H9 (cell line): ENCODE data around the gene RIBC2. TPM values are rescaled to one million over a fixed set of nuclear protein-coding genes. Genes with fewer than 3 reads are reported as not detected.
A peak's percentile ranks its signal among the peaks of the same experiment; 100 is the strongest.

Source experiments
- DNase-seq: peaks from one replicate; pipeline ENCODE4 v3.0.0-alpha.2; 2017
- H2AFZ ChIP-seq: one replicate; pipeline ENCODE4 v1.6.1; 2013; ENCODE audit warnings: mild to moderate bottlenecking, low read length, control low read depth, moderate library complexity
- H2AK5ac ChIP-seq: 2 replicates; pipeline ENCODE4 v1.6.1; 2013; ENCODE audit warnings: low read length, control low read depth, mixed read lengths; ENCODE audit not compliant: insufficient read length
- H2BK120ac ChIP-seq: one replicate; pipeline ENCODE4 v1.6.1; 2013; ENCODE audit warnings: low read depth, mild to moderate bottlenecking, low read length, control low read depth, inconsistent platforms; ENCODE audit not compliant: poor library complexity, severe bottlenecking
- H2BK12ac ChIP-seq: 2 replicates; pipeline ENCODE4 v1.6.1; 2013; ENCODE audit warnings: low read length, control low read depth, mixed read lengths, low read depth; ENCODE audit not compliant: insufficient read length
- H2BK15ac ChIP-seq: 2 replicates; pipeline ENCODE4 v1.6.1; 2013; ENCODE audit warnings: low read depth, low read length, control low read depth
- H2BK20ac ChIP-seq: one replicate; pipeline ENCODE4 v1.6.1; 2013; ENCODE audit warnings: low read depth, mild to moderate bottlenecking, low read length, control low read depth, inconsistent platforms; ENCODE audit not compliant: poor library complexity, severe bottlenecking
- H2BK5ac ChIP-seq: 2 replicates; pipeline ENCODE4 v1.6.1; 2013; ENCODE audit warnings: low read length, control low read depth, mixed read lengths; ENCODE audit not compliant: insufficient read length
- H3K14ac ChIP-seq: 2 replicates; pipeline ENCODE4 v1.6.1; 2013; ENCODE audit warnings: low read length, control low read depth; ENCODE audit not compliant: insufficient read depth
- H3K18ac ChIP-seq: 2 replicates; pipeline ENCODE4 v1.6.1; 2013; ENCODE audit warnings: low read depth, mild to moderate bottlenecking, mixed read lengths, low read length, control low read depth; ENCODE audit not compliant: insufficient read length
- H3K23ac ChIP-seq: 2 replicates; pipeline ENCODE4 v1.6.1; 2013; ENCODE audit warnings: low read length, control low read depth, mixed read lengths, low read depth; ENCODE audit not compliant: insufficient read length
- H3K23me2 ChIP-seq: 2 replicates; pipeline ENCODE4 v1.6.1; 2013; ENCODE audit warnings: low read depth, mild to moderate bottlenecking, mixed read lengths, low read length, control low read depth; ENCODE audit not compliant: insufficient read length, poor library complexity, severe bottlenecking
- H3K27ac ChIP-seq: 2 replicates; pipeline ENCODE4 v1.5.1; 2013; ENCODE audit warnings: low read length, control low read depth, mixed read lengths, low read depth; ENCODE audit not compliant: insufficient read length
- H3K27me3 ChIP-seq: 2 replicates; pipeline ENCODE4 v1.6.1; 2013; ENCODE audit warnings: low read length, control low read depth, inconsistent platforms; ENCODE audit not compliant: insufficient read depth
- H3K4ac ChIP-seq: 2 replicates; pipeline ENCODE4 v1.6.1; 2013; ENCODE audit warnings: low read depth, mild to moderate bottlenecking, control low read depth, inconsistent platforms, low read length, moderate library complexity
- H3K4me1 ChIP-seq: 2 replicates; pipeline ENCODE4 v1.6.1; 2013; ENCODE audit warnings: low read length, control low read depth, inconsistent platforms; ENCODE audit not compliant: insufficient read depth
- H3K4me2 ChIP-seq: 2 replicates; pipeline ENCODE4 v1.6.1; 2013; ENCODE audit warnings: low read length, control low read depth, mixed read lengths; ENCODE audit not compliant: insufficient read length, insufficient read depth
- H3K56ac ChIP-seq: 2 replicates; pipeline ENCODE4 v1.6.1; 2013; ENCODE audit warnings: low read depth, mild to moderate bottlenecking, mixed read lengths, low read length, control low read depth; ENCODE audit not compliant: insufficient read length
- H3K79me1 ChIP-seq: 2 replicates; pipeline ENCODE4 v1.6.1; 2013; ENCODE audit warnings: low read depth, mild to moderate bottlenecking, moderate library complexity, low read length, control low read depth, inconsistent platforms; ENCODE audit not compliant: insufficient read depth, poor library complexity, severe bottlenecking
- H3K79me2 ChIP-seq: 2 replicates; pipeline ENCODE4 v1.6.1; 2013; ENCODE audit warnings: low read length, control low read depth, inconsistent platforms; ENCODE audit not compliant: insufficient read depth
- H3K9ac ChIP-seq: 2 replicates; pipeline ENCODE4 v1.6.1; 2013; ENCODE audit warnings: low read length, control low read depth, mixed read lengths; ENCODE audit not compliant: insufficient read length; ENCODE audit errors: extremely low read depth
- H3K9me3 ChIP-seq: one replicate; pipeline ENCODE4 v1.6.1; 2013; ENCODE audit warnings: low read depth, low read length, inconsistent platforms; ENCODE audit not compliant: control insufficient read depth
- H3T11ph ChIP-seq: one replicate; pipeline ENCODE4 v1.6.1; 2013; ENCODE audit warnings: mild to moderate bottlenecking, low read length, control low read depth, inconsistent platforms
- H4K20me1 ChIP-seq: one replicate; pipeline ENCODE4 v1.6.1; 2013; ENCODE audit not compliant: control insufficient read depth, insufficient read length, insufficient read depth
- H4K5ac ChIP-seq: 2 replicates; pipeline ENCODE4 v1.6.1; 2013; ENCODE audit warnings: low read depth, mild to moderate bottlenecking, mixed read lengths, low read length, control low read depth; ENCODE audit not compliant: insufficient read length
- H4K8ac ChIP-seq: replicated peaks from 2 replicates; pipeline ENCODE4 v1.6.1; 2013; ENCODE audit warnings: low read length, control low read depth, mixed read lengths, low read depth; ENCODE audit not compliant: insufficient read length
- H4K91ac ChIP-seq: 2 replicates; pipeline ENCODE4 v1.6.1; 2013; ENCODE audit warnings: low read depth, mild to moderate bottlenecking, moderate library complexity, mixed read lengths, low read length, control low read depth; ENCODE audit not compliant: insufficient read length
- H3K27ac Mint-ChIP-seq, 3 experiments: 2 replicates in 2 of 3; 3 replicates in 1 of 3; pipeline ENCODE4 v1.8.0; 2020 to 2021; ENCODE audit warnings: mixed read lengths in 3 of 3, mild to moderate bottlenecking in 1 of 3, moderate library complexity in 1 of 3
- H3K27me3 Mint-ChIP-seq: 2 replicates; pipeline ENCODE4 v1.8.0; 2021; ENCODE audit warnings: low read depth, mild to moderate bottlenecking, moderate library complexity, mixed read lengths
- H3K36me3 Mint-ChIP-seq, 3 experiments: 2 replicates in 2 of 3; 3 replicates in 1 of 3; pipeline ENCODE4 v1.8.0; 2020 to 2021; ENCODE audit warnings: low read depth in 3 of 3, mixed read lengths in 3 of 3; ENCODE audit not compliant: insufficient read depth in 1 of 3
- H3K4me1 Mint-ChIP-seq, 2 experiments: 2 replicates each; pipeline ENCODE4 v1.8.0; 2020; ENCODE audit warnings: mixed read lengths in 2 of 2
- H3K4me3 Mint-ChIP-seq, 2 experiments: 2 replicates in 1 of 2; 3 replicates in 1 of 2; pipeline ENCODE4 v1.8.0; 2020 to 2021; ENCODE audit warnings: mild to moderate bottlenecking in 2 of 2, mixed read lengths in 2 of 2, moderate library complexity in 1 of 2
- H3K9me3 Mint-ChIP-seq, 2 experiments: 2 replicates in 1 of 2; 3 replicates in 1 of 2; pipeline ENCODE4 v1.8.0; 2020; ENCODE audit warnings: mild to moderate bottlenecking in 2 of 2, mixed read lengths in 2 of 2, moderate library complexity in 1 of 2
- CTCF ChIP-seq: fragments of 200-600 bp; sonication (generic); conservative IDR thresholded peaks from 3 replicates; pipeline ENCODE4 v1.8.0; 2021; ENCODE audit warnings: antibody characterized with exemption, mild to moderate bottlenecking
- WGBS: extraction: QIAGEN DNeasy Blood & Tissue Kit; methylation state at CpG from one replicate; pipeline ENCODE4 v1.1.7; 2013; ENCODE audit warnings: missing lambda C conversion rate, low lambda C conversion rate, mixed read lengths; ENCODE audit not compliant: insufficient read length; ENCODE audit errors: extremely low coverage; 5-methylcytosine and 5-hydroxymethylcytosine counted together
- total RNA-seq: library from RNA; stranded (reverse); gene quantifications from 2 replicates; pipeline ENCODE4 v1.2.1, GENCODE V29; 2021

RIBC2 gene
- total RNA-seq, 1 experiment from 2014 or later: 4.1 TPM

GRCh38 chr22:45441138-45441537 is 27.6 kb downstream of the RIBC2 start:
- H3K79me1 ChIP-seq: no peaks in the 10 kb centered on the region
- no peaks in the 10 kb centered on the region; the same call in none of the 2 replicates for H3K27me3 Mint-ChIP-seq
- no peaks in the 10 kb centered on the region for H3K79me2 ChIP-seq
- H3K9ac ChIP-seq: no peak overlapping the region
- H3K4me1 ChIP-seq: 0 out of 2 replicates have a peak, but pooled peaks cover 2% of the 10 kb centered on the region
- H2AFZ ChIP-seq: no peak overlapping the region
- no peak overlapping the region for H2BK12ac ChIP-seq
- no peak overlapping the region for H3K18ac ChIP-seq
- H3K56ac ChIP-seq: no peak overlapping the region
- peaks cover 3% of the 10 kb centered on the region in 2 experiments; a peak in 3 of 5 replicates for H3K9me3 Mint-ChIP-seq
- H3K27me3 ChIP-seq: no peaks in the 10 kb centered on the region
- peaks cover 3% of the 10 kb centered on the region for H4K20me1 ChIP-seq
- peak; percentile 68 for TF ChIP-seq CTCF
- peaks cover 2% of the 10 kb centered on the region for H3K23me2 ChIP-seq
- H4K5ac ChIP-seq: no peak overlapping the region
- no peak overlapping the region for H4K8ac ChIP-seq
- H2AK5ac ChIP-seq: no peak overlapping the region
- H3K4me1 Mint-ChIP-seq: peaks cover 8 to 12% of the 10 kb centered on the region in 2 experiments
- no peak overlapping the region for H3K23ac ChIP-seq
- H2BK20ac ChIP-seq: no peak overlapping the region
- no peak overlapping the region for H3K4me2 ChIP-seq
- DNase-seq: peak; percentile 70
- H2BK15ac ChIP-seq: no peak overlapping the region
- H2BK120ac ChIP-seq: no peak overlapping the region
- no peak overlapping the region for H3K4me3 Mint-ChIP-seq
- WGBS: no CpG with 5 or more reads among the region's 10 CpGs
- H3K9me3 ChIP-seq: no peaks in the 10 kb centered on the region
- H3K14ac ChIP-seq: no peak overlapping the region
- no peak overlapping the region for H2BK5ac ChIP-seq
- H4K91ac ChIP-seq: no peak overlapping the region
- H3K27ac Mint-ChIP-seq: no peak overlapping the region
- H3K4ac ChIP-seq: no peak overlapping the region
- H3T11ph ChIP-seq: no peak overlapping the region
- peaks cover 0 to 4% (median 0%) of the 10 kb centered on the region in 3 experiments; a peak in 1 of 7 replicates for H3K36me3 Mint-ChIP-seq
- no peak overlapping the region for H3K27ac ChIP-seq
